ENCODE results near the gene RPL27. TPM values are rescaled to one million over a fixed set of nuclear protein-coding genes. Genes with fewer than 3 reads are reported as not detected.

The RPL27 gene
- total and polyA plus RNA-seq, 2 of the 13 experiments (the other 11 are each of a cell fraction or from before 2014, with no cell fraction given): 1,585 to 5,840 TPM

DNA sequence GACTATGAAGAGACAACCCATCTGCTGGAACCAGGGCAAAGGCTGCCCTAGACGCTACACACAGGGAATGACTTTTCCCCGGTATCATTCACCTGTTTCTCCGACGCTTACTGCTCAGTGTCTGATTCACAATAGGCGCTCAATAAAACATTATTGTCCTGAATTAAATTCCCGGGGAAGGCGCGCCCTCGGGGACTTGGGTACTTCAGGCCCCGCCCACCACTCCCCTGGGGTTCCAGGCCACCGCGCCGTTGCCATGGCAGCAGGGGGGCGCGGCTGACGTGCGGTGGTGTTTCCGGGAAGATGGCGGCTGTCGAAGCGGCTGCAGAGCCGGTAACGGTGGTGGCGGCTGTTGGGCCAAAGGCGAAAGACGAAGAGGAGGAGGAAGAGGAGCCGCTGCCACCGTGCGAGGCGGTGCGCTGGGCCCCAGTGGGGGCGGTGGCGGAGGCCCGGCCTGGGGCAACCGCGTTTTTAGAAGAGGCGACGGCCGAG lies 17.9 kb upstream of the RPL27 start, which contains the start of gene RUNDC1:
TSS of gene RUNDC1 (plus strand) at position 292 of the 492 bp plus-strand sequence. CDS start at position 304, 12 bp downstream.
- Histone ChIP-seq H3K4me2 (ENCODE audit: low read depth, low read length) (peak within 1 kb of the TSS; percentile 94), H3K79me2 (ENCODE audit: insufficient read depth, low read length) (peaks cover 17% of the 10 kb centered on the region), H3K4me3 (replicated peaks in 1 of 3; ENCODE audit: insufficient read depth in 1 of 3, low read depth in 2 of 3, low read length in 3 of 3) (peak within 1 kb of the TSS; percentile 77 to 97 (median 91)), H3K27me3 (ENCODE audit: control insufficient read depth in 1 of 2, insufficient read depth in 2 of 2, low read length in 2 of 2) (peaks cover 0 to 3% of the 10 kb centered on the region in 2 experiments; a peak in 1 of 5 replicates), H3K27ac (ENCODE audit: extremely low read length, insufficient read depth, low read length) (peak within 1 kb of the TSS; percentile 71), H4K20me1 (ENCODE audit: insufficient read depth, low read length) (no peaks in the 10 kb centered on the region), H2AFZ (ENCODE audit: low read length) (peak within 1 kb of the TSS; percentile 59), H3K9ac (ENCODE audit: insufficient read depth, low read depth, low read length) (peak within 1 kb of the TSS; percentile 78), H3K9me3 (ENCODE audit: low read length) (no peaks in the 10 kb centered on the region), H3K36me3 (replicated peaks in 1 of 2; ENCODE audit: control insufficient read depth in 1 of 2, insufficient read depth in 2 of 2, low read length in 2 of 2) (0 out of 5 replicates have a peak, but pooled peaks cover 0 to 8% of the 10 kb centered on the region in 2 experiments), H3K4me1 (ENCODE audit: insufficient read depth, low read length) (peaks cover 50% of the 10 kb centered on the region)
- intact Hi-C loops (cut with micrococcal nuclease; ENCODE audit: unreplicated experiment) (loop anchor here (2.0 to 5.0 kb wide), 2 partner anchors 18 to 138 kb away; partner anchors contain the start of genes AOC2 and RPL27), in situ Hi-C loops (cut with HindIII; ENCODE audit: extremely low pct_ligation_motif_present, low pct_unique_long_range_greater_than_20kb) (loop anchor here (10.0 kb wide), 1 partner anchor 136 kb away; the partner anchor contains the start of gene AOC2)
- CTCF ChIA-PET (ENCODE audit: low intra/inter-chr PET ratio, low total read pairs): interaction anchor here (1.1 kb wide), 1 partner anchor 17 kb away, joined by 3 read pairs; the partner anchor contains the start of gene RPL27
- under 1% methylated on average over 28 of the region's 39 CpGs for WGBS (ENCODE audit: low lambda C conversion rate)
- ATAC-seq (peak; percentile 85), DNase-seq (ENCODE audit: low spot score) (peak; percentile 85), FAIRE-seq (no peak)
- BruUV-seq (replicated peaks): no TSS peak
- POLR2A ChIA-PET: interaction anchor here (1.0 to 4.3 kb wide), 4 partner anchors 17 to 200 kb away, joined by 3 to 53 read pairs (median 4); partner anchors contain the start of genes CNTD1, COA3 and RPL27
- TF ChIP-seq PHF8 (CRISPR knock-in tag; IDR thresholded peaks at IDR 0.05) (peak; percentile 85), SOX13 (IDR thresholded peaks at IDR 0.05) (0 out of 2 replicates have a peak, but pooled peaks have one; percentile 49), SOX13 (CRISPR knock-in tag; conservative IDR thresholded peaks at IDR 0.05 in 1 of 2, IDR thresholded peaks at IDR 0.05 in 1 of 2) (no peak; a peak in 1 of 4 replicates), SALL2 (CRISPR knock-in tag; IDR thresholded peaks at IDR 0.05) (no peak), HDAC2 (CRISPR knock-in tag; IDR thresholded peaks at IDR 0.05) (peak; percentile 38), AHR (CRISPR knock-in tag; IDR thresholded peaks at IDR 0.05) (peak; percentile 4; the same call in 1 of the 2 replicates), SIN3A (IDR thresholded peaks at IDR 0.05; ENCODE audit: borderline replicate concordance, low read depth, low read length) (peak; percentile 98), IKZF4 (CRISPR knock-in tag; IDR thresholded peaks at IDR 0.05; ENCODE audit: borderline replicate concordance, low read depth, not compliant biosample characterization) (peak; percentile 31)
- TF ChIP-seq, protein P1, sequence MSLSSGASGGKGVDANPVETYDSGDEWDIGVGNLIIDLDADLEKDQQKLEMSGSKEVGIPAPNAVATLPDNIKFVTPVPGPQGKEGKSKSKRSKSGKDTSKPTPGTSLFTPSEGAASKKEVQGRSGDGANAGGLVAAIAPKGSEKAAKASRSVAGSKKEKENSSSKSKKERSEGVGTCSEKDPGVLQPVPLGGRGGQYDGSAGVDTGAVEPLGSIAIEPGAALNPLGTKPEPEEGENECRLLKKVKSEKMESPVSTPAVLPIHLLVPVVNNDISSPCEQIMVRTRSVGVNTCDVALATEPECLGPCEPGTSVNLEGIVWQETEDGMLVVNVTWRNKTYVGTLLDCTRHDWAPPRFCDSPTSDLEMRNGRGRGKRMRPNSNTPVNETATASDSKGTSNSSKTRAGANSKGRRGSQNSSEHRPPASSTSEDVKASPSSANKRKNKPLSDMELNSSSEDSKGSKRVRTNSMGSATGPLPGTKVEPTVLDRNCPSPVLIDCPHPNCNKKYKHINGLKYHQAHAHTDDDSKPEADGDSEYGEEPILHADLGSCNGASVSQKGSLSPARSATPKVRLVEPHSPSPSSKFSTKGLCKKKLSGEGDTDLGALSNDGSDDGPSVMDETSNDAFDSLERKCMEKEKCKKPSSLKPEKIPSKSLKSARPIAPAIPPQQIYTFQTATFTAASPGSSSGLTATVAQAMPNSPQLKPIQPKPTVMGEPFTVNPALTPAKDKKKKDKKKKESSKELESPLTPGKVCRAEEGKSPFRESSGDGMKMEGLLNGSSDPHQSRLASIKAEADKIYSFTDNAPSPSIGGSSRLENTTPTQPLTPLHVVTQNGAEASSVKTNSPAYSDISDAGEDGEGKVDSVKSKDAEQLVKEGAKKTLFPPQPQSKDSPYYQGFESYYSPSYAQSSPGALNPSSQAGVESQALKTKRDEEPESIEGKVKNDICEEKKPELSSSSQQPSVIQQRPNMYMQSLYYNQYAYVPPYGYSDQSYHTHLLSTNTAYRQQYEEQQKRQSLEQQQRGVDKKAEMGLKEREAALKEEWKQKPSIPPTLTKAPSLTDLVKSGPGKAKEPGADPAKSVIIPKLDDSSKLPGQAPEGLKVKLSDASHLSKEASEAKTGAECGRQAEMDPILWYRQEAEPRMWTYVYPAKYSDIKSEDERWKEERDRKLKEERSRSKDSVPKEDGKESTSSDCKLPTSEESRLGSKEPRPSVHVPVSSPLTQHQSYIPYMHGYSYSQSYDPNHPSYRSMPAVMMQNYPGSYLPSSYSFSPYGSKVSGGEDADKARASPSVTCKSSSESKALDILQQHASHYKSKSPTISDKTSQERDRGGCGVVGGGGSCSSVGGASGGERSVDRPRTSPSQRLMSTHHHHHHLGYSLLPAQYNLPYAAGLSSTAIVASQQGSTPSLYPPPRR (CRISPR knock-in tag; IDR thresholded peaks at IDR 0.05; ENCODE audit: borderline replicate concordance): 0 out of 2 replicates have a peak, but pooled peaks have one; percentile 20
- TF ChIP-seq, protein P2, sequence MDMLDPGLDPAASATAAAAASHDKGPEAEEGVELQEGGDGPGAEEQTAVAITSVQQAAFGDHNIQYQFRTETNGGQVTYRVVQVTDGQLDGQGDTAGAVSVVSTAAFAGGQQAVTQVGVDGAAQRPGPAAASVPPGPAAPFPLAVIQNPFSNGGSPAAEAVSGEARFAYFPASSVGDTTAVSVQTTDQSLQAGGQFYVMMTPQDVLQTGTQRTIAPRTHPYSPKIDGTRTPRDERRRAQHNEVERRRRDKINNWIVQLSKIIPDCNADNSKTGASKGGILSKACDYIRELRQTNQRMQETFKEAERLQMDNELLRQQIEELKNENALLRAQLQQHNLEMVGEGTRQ (IDR thresholded peaks at IDR 0.05; ENCODE audit: low read depth, low read length): no peak
- TF ChIP-seq, protein P2 (CRISPR knock-in tag; IDR thresholded peaks at IDR 0.05; ENCODE audit: borderline replicate concordance): no peak; the same call in 1 of the 2 replicates
- TF ChIP-seq, protein P3, sequence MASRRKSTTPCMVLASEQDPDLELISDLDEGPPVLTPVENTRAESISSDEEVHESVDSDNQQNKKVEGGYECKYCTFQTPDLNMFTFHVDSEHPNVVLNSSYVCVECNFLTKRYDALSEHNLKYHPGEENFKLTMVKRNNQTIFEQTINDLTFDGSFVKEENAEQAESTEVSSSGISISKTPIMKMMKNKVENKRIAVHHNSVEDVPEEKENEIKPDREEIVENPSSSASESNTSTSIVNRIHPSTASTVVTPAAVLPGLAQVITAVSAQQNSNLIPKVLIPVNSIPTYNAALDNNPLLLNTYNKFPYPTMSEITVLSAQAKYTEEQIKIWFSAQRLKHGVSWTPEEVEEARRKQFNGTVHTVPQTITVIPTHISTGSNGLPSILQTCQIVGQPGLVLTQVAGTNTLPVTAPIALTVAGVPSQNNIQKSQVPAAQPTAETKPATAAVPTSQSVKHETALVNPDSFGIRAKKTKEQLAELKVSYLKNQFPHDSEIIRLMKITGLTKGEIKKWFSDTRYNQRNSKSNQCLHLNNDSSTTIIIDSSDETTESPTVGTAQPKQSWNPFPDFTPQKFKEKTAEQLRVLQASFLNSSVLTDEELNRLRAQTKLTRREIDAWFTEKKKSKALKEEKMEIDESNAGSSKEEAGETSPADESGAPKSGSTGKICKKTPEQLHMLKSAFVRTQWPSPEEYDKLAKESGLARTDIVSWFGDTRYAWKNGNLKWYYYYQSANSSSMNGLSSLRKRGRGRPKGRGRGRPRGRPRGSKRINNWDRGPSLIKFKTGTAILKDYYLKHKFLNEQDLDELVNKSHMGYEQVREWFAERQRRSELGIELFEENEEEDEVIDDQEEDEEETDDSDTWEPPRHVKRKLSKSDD (CRISPR knock-in tag; IDR thresholded peaks at IDR 0.05; ENCODE audit: low read depth): peak; percentile 94

All from HepG2 (cell line).